GM11168 (cell line): ENCODE measurements around the gene MED14.
"Not testable (repeated sequence)": the region's sequence is repeated elsewhere in the genome, so short reads cannot be mapped to it uniquely, and the experiment has no call there.

Source experiments
- in situ Hi-C: fragments of 300-500 bp; cut with MboI; formaldehyde crosslinking; loops from one replicate; pipeline ENCODE4 v1.12.0; 2022; ENCODE audit warnings: low sequenced_read_pairs; ENCODE audit not compliant: unreplicated experiment

Gene MED14

DNA sequence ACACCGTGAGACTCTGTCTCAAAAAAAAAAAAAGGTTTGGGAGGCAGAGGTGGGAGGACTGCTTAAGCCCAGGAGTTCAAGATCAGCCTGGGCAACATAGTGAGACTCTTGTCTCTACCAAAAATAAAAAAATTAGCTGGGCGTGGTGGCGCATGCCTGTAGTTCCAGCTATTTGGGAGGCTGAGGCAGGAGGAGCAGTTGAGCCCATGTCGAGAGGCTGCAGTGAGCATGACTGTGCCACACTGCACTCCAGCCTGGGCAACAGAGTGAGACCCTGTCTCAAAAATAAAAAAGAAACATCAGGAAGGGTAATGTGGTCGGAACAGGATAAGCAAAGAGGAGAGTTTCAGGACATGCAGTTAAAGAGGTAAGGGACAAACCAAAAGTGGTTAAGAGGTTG, 2.8 kb downstream of the MED14 start:
- in situ Hi-C loops: not testable (repeated sequence)

DNA sequence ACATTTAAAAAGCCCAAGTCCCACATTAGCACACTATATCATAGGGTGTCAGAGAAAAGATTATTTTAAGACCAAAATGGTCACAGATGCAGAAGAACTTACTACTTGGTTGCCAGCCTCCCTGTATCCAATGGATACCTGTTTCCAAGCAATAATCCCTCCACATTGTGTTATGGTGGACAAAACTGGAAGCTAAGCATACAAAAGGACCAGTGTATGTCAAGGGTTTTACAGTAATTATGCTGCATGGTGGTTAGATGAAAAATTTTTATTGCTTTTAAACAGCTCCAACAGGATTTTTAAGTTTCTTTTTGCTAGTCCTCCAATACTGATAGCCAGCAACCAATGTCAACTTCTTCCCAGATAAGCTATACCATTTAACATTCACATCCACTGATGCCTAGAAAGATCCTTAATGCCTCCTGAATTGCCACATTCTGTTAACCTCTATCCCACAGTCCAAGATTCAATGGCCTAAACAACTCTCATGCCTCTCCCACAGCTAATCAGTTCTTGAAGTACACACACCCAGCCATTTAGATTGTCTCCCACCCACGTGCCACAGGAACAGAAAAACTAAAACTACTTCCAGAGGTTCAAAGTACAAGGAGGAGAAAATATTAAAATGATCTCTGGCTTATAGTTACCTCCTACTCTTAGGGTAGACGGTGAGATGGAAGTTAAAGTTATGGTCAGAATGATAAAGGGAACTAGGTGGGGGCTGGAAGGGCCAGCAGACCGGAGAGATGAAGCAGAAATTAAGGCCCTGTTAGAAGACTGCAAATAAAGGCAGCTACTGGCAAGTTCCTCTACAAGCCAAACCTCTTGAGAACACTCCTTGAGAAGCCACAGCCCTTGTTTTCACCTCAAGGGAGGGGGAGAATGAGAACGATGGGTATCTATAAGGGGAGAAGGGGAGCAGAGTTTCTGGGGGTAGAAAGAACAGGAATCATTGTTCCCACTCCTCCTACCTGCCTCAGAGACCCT, 5.5 kb downstream of the MED14 start:
- in situ Hi-C loops: no loop called here

DNA sequence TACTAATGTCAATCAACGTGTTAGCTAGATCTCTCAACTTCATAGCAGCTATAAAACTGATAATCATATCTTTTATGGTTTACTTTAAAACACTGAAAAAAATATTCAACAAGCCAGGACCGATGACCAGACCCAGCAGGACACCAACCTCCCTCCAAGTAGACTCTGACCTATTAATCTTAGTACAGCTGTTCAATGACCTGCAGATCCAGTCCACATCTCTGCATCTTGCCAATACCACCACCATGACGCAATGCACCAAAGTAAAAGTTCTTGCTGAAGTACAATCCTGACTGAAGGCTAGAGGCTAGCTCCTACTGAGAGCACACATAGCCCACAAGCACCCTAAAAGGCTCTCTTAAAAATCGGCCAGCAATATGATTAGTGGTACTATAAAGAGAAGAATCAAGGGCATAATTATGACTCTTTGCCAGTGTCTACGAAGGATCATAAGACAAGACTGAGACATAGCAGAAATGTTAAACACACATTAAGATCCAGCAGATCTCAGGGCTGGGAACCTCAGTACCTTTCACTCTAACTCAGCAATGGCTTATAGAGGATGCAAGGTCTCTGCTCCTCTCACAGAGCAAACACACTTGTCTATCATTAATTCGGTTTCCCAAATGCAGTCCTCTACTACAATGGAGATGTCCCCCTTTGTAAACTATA, 7.6 kb downstream of the MED14 start:
- in situ Hi-C loops: no loop called here

DNA sequence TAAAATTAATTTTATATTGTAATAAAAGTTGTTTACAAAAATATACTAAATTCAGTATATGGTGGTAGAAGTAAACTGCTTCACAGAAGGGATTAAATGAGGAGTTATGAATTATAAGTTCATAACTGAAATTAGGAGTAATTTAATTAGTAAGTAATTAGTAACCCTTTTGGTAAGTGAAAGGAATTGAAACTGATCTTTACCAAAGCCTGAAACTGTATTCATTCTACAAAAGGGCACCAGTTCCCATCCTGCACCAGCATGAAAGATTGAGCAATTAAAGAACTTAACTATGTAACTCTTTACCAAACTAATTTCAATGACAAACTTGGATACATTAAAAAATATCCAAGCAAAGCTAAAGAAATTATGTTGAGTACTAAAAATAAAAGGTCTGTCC, 8.2 kb downstream of the MED14 start:
- in situ Hi-C loops: no loop called here

DNA sequence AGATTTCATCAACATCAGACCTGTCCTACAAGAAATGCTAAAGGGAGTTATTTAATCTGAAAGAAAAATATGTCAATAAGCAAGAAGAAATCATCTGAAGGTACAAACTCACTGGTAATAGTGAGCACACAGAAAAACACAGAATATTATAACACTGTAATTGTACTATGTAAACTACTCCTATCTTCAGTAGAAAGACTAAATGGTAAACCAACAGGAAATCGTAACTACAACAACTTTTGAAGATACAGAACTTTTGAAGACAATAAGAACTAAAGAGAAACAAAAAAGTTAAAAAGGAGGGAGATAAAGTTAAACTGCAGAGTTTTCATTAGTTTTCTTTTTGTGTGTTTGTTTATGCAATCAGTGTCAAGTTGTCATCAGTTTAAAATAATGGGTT, 12.4 kb downstream of the MED14 start:
- in situ Hi-C loops: no loop called here

DNA sequence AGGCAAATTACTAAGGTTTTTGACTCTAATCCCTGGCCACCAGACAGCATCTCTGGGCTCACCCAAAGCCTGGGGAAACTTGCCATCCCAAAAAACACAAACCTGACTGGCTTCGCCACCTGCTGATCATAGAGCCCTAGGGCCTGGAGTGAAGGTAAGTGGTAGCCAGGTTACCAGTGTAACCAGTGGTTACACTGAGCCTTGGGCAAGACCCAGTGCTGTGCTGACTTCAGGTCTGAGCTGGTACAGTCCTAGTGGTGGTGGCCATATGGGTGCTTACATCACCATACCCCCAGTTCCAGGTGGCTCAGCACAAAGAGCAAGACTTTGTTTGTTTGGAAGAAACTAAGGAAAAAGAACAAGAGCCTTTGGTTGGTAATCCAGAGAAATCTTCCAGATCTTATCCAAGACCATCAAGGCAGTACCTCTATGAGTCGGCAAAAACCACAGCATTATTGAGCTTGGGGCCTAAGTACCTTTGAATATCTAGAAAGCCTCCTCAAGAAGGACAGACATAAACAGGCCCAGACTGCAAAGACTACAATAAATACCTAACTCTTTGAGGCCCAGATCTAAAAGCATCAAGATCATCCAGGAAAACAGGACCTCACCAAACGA, 13.7 kb downstream of the MED14 start:
- in situ Hi-C loops: no loop called here

DNA sequence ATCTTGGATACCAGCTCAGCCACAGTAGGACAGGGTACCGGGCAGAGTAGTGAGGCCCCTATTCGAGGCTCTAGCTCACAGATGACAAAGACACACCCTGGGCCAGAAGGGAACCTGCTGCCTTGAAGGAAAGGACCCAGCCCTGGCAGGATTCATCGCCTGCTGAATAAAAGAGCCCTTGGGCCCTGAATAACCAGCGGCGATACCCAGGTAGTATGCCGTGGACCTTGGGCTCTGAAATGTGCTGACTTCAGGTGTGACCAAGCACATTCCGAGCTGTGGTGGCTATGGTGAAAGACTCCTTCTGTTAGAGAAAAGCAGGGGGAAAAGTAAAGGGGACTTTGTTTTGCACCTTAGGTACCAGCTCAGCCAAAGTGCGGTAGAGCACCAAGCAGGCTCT, 14.6 kb downstream of the MED14 start:
- in situ Hi-C loops: no loop called here

DNA sequence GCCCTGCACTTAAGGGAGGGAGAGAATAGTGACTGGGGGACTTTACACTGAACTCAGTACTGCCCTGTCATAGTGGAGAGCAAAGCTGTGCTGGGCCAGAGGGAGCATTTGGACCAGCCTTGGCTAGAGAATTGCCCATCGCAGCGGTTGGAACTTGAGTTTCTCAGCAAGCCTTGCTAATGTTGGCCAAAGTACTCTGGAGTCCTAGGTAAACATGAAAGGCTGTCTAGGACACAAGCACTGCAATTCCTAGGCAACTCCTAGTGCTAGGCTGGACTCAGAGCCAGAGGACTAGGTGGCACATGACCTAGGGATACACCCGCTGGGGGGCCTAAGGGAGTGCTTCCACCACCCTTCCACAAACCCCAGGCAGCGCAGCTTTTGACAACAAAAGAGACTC, 15.0 kb downstream of the MED14 start:
- in situ Hi-C loops: no loop called here

DNA sequence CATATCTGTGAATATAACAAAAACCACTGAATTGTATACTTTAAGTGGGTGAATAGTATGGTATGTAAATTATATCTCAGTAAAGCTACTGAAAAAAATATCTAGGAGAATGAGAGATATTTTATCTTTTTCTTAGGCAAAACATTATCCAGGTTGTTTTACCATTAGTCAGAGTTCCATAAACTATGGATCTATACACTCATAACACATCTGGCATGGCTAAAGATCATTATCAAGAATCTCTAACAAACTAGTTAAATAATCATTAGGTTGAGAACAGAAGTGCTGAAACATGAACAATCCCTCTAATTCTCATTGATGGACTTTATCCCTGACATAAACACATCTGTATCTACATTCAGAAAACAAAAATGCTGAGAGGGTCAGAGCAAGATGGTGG, 15.6 kb downstream of the MED14 start:
- in situ Hi-C loops: no loop called here

DNA sequence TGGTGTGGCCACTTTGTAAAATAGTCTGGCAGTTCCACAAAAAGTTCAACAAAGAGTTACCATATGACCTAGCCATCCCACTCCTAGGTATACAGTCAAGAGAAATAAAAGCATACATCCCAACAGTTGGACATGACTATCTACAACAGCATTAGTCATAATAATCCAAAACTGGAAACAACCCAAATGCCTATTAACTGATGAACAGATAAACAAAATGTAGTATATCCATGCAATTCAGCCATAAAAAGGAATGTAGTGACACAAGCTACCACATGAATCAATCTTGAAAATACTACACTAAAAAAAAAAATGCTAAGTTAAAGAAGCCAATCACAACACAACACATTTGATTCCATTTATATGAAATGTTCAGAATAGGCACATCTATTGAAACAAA, 16.1 kb downstream of the MED14 start:
- in situ Hi-C loops: no loop called here

DNA sequence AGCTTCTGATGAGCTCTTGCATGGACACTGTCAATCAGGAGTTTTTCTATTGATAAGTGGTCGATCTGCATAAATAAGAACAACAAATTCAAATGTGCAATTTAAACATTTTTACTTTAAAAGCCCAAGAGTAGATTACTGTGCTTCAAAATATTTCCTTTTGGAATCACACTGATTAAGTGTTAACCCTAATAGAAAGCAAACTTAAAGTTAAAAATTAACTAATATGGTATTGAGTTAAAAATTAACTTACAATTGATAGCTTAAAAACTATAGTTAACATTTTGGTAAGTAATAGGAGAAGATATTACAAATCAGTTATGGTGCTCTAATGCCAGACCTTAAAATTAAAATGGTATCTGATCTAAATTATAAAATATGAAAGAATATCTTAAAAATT, 25.9 kb downstream of the MED14 start:
- in situ Hi-C loops: no loop called here

DNA sequence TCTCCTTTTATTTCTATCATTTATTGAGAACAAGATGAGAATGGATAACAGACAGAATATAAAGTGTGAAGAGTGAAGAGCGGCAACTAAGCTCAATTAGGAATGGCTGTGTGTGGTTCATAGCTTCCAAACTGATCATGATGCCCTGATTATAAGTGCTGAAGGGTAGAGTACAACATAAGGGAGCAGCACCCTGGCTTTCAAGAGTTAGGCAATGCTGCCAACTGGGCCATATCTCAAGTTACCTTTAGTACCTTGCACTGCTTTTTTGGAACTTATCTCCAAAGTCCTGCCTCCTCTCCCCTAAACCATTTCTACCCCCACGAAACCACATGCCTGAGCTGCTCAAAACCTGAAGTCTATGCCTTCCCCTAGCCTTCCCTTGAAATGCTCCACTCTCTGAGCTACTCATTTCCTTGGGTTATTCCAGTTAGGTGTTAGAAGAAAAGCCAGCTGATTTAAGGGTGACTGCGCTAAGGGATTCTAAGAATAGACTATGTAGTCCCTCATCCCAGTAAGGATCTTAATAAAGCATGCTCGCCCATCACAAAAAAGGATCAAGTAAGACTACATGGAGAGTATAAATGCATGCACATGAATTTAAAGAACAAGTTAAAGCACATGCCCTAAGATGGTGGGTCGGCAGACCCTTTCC, 29.6 kb downstream of the MED14 start:
- in situ Hi-C loops: no loop called here

DNA sequence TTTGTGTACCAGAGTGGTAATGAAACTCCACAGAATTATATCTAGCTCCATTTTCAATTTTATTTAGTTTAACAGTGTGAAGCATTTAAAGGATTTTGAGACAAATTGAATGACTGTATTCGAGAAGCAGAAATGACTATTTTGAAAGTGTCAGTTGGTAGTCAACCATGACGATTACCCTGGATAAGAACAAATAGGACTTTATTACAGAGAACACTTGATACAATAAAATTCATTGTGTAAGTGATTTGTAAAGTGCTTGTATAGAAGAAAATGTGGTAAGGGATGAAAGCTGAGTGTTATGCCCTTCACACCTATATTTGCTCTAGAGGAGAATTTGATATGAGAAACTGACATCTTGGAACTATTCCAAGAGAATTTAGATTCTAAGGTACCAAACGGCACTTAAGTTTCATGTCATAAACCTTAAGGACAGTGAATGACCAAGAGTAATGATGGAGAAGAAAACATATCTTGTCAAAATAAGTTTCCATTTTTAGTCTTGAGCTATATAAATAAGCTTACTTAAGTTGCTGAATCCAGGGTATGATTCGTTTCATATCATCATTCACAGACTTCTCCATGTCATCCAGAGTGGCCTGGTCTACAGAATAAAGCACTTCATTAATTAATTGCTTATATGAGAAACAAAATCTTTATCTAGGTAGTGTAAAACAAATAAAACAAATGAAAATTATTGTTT, 34.6 kb downstream of the MED14 start:
- in situ Hi-C loops: no loop called here

DNA sequence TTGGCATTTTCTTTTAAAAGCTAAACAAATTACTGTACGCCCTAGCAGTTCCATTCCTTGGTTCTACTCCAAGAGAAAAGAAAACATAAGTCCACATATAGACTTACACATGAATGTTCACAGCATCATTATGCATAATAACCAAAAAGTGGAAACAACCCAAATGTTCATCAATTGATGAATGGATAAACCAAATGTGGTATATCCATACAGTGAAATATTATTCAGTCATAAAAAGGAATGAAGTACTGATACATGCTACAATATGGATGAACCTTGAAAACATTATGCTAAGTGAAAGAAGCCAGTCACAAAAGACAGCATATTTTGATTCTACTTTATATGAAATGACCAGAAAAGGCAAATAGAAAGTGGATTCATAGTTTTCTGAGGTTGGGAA, 36.5 kb downstream of the MED14 start:
- in situ Hi-C loops: no loop called here

DNA sequence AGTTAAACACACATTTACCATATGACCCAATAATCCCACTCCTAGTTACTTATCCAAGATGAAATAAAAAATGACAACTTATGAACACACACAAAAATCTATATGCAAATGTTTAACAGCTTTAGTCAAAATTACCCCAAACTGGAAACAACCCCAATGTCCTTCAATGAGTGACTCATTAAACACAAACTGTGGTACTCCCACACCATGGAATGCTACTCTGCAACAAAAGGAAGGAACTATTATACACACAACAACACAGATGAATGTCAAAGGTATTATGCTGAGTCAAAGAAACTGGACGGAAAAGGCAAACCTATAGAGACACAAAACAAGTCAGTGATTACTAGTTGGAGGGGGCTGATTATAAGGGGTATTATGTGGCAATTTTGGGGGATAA, 40.5 kb downstream of the MED14 start:
- in situ Hi-C loops: no loop called here

DNA sequence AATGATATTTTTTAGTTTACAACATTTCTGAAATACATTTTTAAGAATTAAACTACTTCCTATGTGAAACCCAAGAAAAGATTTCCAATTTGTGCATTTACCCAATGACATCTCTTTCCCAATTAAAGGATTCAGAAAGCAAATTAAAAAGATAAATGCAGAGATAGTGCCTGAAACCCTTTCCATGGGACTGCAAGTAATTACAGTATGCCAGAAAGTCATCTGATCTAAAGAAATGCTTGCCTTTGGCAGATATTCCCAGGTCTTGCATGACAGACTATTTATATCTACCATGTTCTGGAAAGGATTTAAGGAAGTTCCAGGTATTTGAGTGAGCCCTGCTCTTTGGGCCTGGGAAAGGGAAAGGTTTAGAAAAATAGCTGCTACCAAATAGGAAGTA, 46.4 kb downstream of the MED14 start:
- in situ Hi-C loops: no loop called here

DNA sequence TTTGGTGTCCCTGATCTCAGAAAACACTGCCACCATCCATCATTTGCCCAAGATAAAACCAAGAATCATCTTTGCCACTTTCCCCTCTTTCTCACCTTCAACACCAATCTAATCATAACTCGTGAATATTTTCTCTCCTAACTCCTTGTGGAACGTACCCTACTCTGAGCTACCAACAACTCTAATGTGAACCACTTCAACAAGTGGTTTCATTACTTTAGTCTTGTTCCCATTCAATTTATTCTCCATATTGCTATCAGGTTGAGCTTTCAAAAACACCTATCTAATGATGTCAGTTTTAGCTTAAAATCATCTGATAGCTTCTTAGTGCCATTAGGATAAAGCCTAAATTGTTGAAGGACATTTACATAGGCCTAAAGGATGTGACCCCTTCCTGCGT, 48.2 kb downstream of the MED14 start:
- in situ Hi-C loops: no loop called here

DNA sequence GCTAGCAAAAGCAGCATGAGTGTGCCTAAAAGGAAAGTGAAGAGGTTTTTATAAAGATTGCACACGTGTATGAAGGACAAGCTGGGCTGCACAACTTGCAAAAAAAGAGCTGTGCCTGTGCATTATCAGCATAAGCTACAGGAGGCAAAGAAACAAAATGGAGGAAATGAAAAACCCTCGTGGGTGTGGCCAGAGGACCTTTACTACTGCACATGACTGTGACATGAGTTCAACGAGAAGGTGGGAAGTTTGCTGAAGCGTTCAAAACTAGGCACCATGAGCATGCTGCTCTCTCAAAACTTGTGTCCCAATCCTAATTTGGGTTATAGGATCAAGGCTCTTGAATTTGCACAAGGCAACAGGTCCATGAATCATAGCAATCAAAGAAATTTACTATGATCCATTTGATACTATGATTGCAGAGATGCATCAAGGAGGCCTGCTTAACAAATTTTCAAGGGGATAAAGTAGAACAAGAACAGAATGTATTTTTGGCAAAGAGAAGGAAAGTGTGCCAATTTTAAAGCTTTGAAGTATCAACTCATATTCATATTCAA, 49.9 kb downstream of the MED14 start:
- in situ Hi-C loops: no loop called here

DNA sequence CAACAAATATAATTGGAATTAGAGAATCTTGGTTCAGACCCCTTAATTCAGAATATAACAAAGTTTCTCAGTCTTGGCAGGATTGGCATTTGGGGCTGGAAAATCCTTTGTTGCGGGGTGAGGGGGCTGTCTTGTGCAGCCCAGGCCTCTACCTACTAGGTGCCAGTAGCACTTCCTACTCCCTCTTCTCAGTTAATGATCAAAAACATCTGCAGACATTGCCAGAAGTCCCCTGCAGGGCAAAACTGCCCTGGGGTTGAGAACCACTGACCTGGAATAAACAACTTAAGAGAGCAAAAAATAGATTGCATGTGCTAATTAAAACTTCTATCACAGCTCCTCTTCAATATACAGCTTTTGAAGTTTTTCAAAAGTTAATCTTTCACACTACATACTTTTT, 51.2 kb downstream of the MED14 start:
- in situ Hi-C loops: no loop called here

DNA sequence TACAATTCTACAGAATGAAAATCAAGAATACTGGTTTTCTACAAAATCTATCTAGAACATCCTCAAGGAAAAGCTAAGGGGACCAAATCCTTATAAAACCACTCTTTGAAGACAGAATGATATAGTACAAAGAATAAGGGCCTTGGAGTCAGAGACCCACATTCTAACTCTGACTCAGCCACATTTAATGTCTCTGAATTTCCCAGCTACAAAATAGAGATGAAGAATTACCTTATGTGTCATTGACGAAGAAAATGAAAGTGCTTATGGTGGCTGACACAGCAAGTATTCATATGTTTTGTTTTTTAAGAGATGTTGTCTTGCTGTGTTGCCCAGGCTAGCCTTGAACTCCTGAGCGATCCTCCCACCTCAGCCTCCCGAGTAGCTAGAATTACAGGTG, 52.1 kb downstream of the MED14 start:
- in situ Hi-C loops: no loop called here
